GM18861 (cell line): ENCODE measurements around the gene AAR2.

Experiments
- ATAC-seq: cut with Tn5 transposase; IDR thresholded peaks from one replicate; pipeline ENCODE4 v1.9.1; 2021; ENCODE audit not compliant: unreplicated experiment

AAR2 gene

GRCh38 chr20:36275441-36276189 is 39.3 kb downstream of the AAR2 start:
- no peak for ATAC-seq

GRCh38 chr20:36277546-36277945 is 41.3 kb downstream of the AAR2 start:
- ATAC-seq, result no peak

- no peak for ATAC-seq
Measured at GRCh38 chr20:36279362-36279761, 43.1 kb downstream of the AAR2 start.

- ATAC-seq, result no peak
Measured at GRCh38 chr20:36279776-36280175, 43.5 kb downstream of the AAR2 start.

DNA sequence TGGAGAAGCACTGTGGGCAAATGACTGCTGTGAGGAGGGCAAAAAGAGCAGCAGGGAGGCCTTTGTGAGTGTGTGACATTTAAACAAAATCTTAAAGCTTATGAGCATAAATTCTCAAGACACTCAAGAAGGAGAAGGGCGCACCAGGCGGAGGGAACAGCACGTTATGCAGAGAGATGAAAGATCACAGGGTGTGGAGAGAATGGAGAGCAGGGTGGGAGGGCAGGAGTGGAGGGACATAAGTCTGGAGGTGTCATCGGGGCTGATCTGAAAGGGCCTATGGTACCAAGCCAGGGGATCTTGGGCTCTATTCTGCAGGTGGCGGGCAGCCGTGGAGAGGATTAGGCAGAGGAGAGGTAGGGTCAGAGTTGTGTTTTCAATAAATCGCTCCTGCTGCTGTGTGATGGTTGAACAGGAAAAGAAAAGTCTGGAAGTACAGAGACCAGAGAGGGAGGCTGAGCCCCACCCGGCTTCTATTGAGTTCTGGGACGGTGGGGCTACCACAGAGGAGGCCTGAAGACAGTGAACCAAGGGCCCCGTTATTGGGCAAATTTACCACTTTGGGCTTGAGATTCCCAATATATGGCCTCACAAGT is 45.6 kb downstream of the AAR2 start:
- ATAC-seq, result no peak

DNA sequence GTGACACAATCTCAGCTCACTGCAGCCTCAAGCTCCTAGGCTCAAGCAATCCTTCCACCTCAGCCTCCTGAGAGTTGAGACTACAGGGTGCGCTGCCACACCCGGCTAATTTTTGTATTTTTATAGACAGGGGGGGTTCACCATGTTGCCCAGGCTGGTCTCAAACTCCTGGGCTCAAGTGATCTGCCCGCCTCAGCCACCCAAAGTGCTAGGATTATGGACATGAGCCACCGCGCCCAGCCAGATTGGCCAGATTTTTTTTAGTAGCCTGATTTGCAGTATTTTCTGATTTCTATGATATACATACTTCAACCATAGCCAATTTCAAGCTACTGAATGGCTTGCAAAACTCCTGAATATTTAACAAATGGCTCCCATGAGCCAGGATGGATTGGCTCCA is 48.5 kb downstream of the AAR2 start:
- ATAC-seq, result no peak

GRCh38 chr20:36285746-36286447 is 49.6 kb downstream of the AAR2 start:
- no peak for ATAC-seq

DNA sequence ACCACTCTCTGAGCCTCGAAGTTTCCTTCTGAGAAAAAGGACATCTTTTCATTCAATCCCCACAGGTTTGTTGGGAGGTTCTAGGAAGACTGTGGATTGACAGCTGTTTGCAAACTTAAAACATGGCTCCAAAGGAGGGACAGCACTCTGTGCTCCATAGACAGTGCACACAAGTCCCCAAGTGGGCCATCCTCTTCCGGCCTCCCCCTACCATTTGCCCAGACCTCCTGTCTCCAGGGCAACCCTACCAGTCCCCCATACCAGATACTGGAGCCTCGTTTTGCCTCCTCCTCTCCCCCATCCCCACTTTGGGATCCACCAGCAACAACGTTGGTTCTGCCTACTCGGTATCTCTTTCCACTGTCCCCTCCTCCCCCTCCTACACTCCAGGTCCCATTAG is 61.4 kb downstream of the AAR2 start:
- no peak for ATAC-seq

DNA sequence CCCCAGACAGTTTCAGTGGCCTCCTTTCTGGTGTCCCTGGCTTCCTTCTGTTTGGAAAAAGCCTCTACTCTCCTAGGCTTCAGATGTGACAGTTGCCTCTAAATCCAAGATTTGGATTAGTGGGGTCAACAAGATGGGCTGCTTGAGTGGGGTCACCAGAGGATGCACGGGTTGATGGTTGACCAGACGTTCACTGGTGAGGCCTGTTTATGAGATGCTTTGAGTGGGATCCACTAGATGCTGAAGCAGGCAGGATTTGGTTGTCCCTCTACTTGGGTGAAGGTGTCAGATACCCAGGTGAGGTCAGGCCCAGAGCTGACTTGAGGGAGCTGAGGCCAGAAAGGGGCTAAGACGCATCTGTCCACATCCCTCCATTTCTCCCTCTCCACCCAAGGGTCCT is 61.8 kb downstream of the AAR2 start:
- no peak for ATAC-seq

GRCh38 chr20:36298795-36299339 is 62.6 kb downstream of the AAR2 start:
- no peak for ATAC-seq

- ATAC-seq, result no peak
Measured at GRCh38 chr20:36299459-36299858, 63.2 kb downstream of the AAR2 start.

DNA sequence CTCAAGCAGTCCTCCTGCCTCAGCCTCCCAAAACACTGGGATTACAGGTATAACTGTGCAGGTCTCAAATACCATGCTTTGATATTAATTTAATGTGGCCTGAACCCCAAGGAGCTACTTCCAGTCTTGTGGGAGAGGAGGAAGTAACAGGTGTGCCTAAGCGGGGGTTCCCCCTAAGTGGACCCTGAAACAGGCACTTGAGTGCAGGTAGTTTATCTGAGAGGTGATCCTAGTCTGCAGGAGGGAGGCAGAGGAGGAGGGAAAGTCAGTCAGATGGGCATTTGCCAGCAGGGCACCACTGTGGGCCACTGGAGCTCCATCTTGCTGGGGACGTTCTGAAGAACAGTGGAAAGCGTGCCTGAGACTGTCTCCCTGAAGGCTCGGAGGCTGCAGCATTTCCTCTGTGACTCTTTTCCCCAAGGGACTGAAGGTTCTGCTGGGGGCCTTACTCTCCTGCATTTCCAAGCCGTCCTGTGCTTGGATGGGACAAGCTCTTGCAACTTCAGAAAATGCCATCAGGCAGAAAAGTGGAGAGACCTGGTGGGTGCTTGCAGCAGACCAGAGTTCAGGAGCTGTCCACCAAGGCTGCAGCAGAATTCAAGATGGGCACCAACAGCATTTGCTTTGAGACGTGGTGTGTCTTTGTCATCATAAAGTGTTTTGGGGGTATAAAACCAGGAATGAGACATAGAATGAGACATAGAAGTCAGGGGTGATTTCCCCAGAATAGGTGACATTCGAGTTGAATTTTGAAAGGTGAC is 65.3 kb downstream of the AAR2 start:
- ATAC-seq, result no peak

DNA sequence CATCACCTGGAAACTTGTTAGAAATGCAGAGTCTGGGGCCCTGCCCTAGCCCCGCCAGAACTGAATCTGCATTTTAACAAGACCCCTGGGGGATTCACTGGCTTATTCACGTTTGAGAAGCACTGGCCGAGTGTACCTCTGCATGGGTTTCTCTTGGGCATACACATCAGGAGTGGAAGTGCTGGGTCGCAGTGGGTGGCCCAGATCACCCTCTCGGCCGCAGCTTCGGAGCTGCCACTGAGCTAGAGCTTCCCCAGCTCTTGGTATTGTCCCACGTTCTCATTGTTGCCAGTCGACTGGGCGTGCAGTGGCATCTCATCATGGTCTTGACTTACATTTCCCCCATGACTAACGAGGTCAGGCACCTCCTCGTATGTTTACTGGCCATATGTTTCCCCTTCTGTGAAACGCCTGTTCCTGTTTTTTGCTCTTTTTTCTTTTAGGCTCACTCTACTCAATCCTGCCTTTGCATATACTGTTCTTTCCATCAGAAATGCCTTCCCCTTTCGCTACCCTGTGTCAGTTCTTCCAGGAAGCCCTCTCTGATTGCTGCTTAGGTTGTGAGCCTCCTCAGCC is 66.8 kb downstream of the AAR2 start:
- no peak for ATAC-seq

DNA sequence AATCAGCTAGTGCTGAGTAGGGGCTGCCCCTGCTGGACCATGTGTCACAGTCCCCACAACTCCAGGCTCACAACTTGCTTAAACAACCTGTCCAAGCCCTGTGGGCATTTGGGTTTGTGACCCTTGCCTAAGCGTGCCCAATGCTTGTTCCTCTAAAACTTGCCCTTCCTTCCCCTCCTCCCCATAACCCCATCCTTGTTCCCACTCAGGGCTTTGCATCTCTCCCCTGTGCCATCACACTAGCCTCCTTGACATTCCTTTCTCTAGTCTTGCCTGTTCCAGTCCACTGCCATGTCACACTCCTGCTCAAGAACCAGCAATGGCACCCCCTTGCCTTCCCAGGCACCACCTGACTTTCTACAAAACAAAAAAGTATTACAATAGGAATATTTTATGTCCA is 67.6 kb downstream of the AAR2 start:
- no peak for ATAC-seq

- no peak for ATAC-seq
Measured at GRCh38 chr20:36304786-36305495, 68.7 kb downstream of the AAR2 start.

GRCh38 chr20:36305602-36306551 is 69.6 kb downstream of the AAR2 start, which contains the start of gene DLGAP4:
Gene DLGAP4, plus strand, starts transcription at chr20:36306339. Its CDS starts 125,379 bp downstream, at chr20:36431718.
- no peak for ATAC-seq
